HG03025 (cell line): ENCODE results near the gene NUS1.
"Not testable (repeated sequence)": the region's sequence is repeated elsewhere in the genome, so short reads cannot be mapped to it uniquely, and the experiment has no call there.

Experiments
- ATAC-seq: cut with Tn5 transposase; IDR thresholded peaks from one replicate; pipeline ENCODE4 v1.9.1; 2021; ENCODE audit warnings: mild to moderate bottlenecking, moderate library complexity; ENCODE audit not compliant: unreplicated experiment, low FRiP score

Gene NUS1

DNA sequence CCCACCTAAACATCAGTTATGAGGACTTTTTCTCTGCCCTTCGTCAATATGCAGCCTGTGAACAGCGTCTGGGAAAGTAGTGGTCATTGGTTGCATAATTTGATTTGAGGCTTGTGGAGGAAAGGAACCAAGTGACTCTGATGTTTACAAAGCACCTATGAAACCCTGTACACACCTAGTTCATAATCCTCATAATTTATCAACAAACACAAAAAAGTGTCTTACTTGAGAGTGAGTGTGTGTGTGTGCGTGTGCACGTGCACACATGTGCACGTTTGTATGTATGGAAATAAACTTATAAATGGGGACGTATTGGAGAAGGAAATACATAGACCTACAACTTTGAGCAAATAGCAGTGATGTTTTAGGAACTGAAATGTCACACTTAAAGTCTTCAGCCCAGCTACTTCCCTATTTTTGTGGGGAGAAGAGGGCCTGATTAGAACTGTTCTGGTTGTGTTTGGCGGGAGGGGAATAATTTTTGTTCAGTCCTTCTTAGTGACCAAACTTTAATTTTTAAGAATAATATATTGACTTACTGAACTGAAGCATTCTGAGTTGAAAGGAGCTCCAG is 31.8 kb downstream of the NUS1 start:
- not testable (repeated sequence) for ATAC-seq

DNA sequence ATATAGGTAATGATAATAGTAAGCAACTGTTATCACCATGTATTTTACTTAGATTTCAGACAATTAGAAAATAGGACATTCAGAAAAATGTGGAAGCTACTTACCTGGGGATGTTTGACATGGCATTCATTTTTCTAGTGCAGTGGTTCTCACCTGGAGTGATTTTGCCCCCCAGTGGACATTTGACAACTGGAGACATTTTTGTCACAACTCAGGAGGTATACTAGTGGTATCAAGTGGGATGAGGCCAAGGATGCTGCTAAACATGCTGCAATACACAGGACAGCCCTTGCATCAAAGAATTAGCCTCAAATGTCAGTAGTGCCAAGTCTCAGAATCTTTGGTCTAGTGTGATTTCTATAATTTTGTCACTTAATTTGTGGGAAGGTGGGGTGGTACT is 36.1 kb downstream of the NUS1 start:
- no peak for ATAC-seq

DNA sequence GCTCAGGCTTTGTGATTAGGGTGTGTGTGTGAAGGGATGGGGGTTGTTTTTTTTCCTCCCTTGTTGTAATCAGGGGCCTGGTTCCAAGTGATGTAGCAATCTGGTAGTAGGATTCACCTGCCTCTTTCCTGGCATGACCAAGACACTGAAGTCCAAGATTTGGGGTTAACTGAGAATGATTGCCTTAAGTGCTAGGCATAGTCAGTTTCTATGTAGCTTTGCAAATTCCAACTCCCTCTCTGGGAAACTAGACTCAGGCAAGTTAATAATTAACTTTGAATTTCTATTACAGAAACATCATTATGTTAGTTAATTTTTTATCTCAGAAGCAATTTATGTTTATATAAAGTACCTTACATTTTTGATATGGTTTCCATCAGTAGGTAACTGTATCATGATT is 43.6 kb downstream of the NUS1 start:
- no peak for ATAC-seq

DNA sequence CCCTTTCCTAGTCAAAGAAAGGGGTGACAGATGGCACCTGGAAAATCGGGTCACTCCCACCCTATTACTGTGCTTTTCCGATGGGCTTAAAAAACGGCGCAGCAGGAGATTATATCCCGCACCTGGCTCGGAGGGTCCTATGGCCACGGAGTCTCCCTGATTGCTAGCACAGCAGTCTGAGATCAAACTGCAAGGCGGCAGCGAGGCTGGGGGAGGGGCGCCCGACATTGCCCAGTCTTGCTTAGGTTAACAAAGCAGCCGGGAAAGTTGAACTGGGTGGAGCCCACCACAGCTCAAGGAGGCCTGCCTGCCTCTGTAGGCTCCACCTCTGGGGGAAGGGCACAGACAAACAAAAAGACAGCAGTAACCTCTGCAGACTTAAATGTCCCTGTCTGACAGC is 46.3 kb downstream of the NUS1 start:
- ATAC-seq: not testable (repeated sequence)

DNA sequence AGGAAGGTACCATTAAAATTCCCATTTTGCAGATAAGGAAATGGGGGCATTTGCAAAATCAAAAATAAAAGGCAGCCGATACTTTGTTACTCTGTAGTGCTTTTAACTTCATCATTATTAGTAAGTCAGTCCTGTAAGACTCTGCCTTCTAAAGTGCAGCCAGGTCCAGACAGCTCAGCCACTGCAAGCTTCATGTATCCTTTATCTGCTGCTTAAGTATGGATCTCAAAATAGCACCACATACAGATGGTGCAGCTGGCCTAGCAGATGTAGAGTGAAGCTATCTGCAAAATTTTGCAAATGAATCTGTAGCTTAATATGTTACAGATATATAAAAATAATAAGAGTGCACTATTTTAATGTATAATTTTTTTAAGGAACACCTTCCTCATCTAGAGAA is 53.4 kb downstream of the NUS1 start:
- no peak for ATAC-seq

DNA sequence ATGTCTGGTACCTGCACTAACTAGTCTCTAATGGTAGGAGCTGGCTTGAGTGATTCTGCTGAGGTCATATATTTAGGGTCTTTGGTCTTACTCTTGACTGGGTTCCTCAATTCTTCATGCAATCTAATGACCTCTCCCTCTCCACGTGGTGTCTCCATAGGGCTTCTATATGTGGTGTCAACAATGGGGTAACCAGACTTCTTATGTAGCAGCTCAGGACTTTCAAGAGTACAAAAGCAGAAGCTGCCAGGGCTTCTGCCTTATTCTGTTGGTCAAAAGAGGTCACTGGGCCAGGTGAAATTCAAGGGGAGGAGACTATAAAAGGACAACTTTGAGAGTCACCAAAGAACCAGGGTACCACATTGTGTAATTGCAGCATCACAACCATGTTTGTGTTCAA is 54.3 kb downstream of the NUS1 start:
- no peak for ATAC-seq

DNA sequence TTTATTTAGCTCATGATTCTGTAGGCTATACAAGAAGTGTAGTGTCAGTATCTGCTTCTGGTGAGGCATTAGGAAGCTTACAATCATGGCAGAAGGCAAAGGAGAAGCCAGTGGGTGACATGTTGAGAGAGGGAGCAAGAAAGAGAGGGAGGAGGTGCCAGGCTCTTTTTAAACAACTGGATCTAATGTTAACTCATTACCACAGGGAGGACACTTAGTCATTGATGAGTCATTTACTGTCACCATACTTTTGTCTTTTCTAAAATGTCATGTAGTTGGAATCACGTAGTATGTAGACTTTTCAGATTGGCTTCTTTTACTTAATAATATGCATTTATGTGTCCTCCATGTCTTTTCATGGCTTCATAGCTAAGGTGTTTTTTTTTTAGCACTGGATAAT is 58.1 kb downstream of the NUS1 start:
- ATAC-seq: no peak

DNA sequence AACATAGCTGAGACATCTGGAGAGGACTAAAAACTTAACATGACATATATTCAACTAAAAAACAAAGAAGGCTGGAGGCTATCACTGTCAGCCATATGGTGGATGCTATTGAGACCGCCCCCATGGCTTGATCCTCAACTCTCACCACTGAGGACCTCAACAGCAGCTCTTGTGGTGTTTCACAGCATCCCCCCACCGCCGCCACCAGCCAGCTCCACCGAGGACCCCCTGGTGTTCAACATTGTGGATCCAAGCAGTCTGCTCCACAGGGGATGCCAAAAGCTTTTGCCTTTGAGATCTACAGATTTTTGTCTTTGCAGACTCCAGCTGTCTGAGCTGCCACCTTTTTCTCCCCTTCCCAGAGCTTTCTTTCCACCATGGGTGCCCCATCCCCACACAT is 64.6 kb downstream of the NUS1 start:
- no peak for ATAC-seq

DNA sequence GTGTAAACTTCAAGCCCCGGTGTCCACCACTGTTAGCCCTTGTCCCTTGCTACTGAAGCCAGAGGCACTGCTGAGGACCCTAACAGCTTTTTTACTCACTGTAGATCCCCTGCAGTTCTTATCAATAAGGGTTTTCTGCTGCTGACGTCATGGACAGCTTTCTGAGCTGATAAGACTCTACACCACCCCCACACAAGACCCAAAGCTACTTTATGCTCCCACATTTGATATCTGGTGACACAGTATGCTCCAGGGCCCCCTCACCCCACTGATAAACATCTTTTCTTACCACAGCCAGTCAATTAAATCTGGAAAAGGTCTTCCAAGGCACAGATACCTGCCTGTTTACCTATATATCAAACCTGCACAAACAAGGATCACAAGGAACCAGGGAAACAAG is 65.3 kb downstream of the NUS1 start:
- ATAC-seq: no peak

DNA sequence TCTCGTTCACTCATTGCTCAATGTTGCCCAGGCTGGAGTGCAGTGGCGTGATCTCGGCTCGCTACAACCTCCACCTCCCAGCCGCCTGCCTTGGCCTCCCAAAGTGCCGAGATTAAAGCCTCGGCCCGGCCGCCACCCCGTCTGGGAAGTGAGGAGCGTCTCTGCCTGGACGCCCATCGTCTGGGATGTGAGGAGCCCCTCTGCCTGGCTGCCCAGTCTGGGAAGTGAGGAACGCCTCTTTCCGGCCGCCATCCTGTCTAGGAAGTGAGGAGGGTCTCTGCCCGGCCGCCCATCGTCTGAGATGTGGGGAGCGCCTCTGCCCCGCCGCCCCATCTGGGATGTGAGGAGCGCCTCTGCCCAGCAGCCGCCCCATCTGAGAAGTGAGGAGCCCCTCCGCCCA is 75.4 kb downstream of the NUS1 start:
- ATAC-seq: not testable (repeated sequence)
